ENCODE data around the gene NAV1. TPM values are rescaled to one million over a fixed set of nuclear protein-coding genes. Genes with fewer than 3 reads are reported as not detected.

NAV1 gene
- polyA plus RNA-seq, 3 donors: 4.1 to 26.8 (median 17.2) TPM

Other genes with a start within 250 kb of the NAV1 start
- 10 to 100 TPM in 1 of 3 donors, 1 to 10 TPM in 1, under 1 TPM in 1; 0.91 to 23.8 (median 1.1) TPM for gene TNNT2, start 161.4 kb upstream of the NAV1 start, polyA plus RNA-seq
- gene LAD1, start 139.8 kb upstream of the NAV1 start, polyA plus RNA-seq: 10 to 100 TPM in 1 of 3 donors, 1 to 10 TPM in 2; 1.8 to 23.0 (median 3.9) TPM
- 1 to 10 TPM in 1 of 3 donors, under 1 TPM in 1, not detected in 1; 0.15 to 3.9 TPM for gene TNNI1, start 117.4 kb upstream of the NAV1 start, polyA plus RNA-seq
- gene PHLDA3, start 69.9 kb upstream of the NAV1 start, polyA plus RNA-seq: 100 to 1,000 TPM in 1 of 3 donors, 10 to 100 TPM in 2; 15.1 to 390 (median 61.0) TPM
- gene CSRP1, start 32.0 kb upstream of the NAV1 start, polyA plus RNA-seq: 100 to 1,000 TPM in 2 of 3 donors, 10 to 100 TPM in 1; 96.0 to 310 (median 278) TPM

Measured in adipose tissue (tissue), 3 donors.